ENCODE results near the gene TGFBR2.
A peak's percentile ranks its signal among the peaks of the same experiment; 100 is the strongest.

TGFBR2 gene

DNA sequence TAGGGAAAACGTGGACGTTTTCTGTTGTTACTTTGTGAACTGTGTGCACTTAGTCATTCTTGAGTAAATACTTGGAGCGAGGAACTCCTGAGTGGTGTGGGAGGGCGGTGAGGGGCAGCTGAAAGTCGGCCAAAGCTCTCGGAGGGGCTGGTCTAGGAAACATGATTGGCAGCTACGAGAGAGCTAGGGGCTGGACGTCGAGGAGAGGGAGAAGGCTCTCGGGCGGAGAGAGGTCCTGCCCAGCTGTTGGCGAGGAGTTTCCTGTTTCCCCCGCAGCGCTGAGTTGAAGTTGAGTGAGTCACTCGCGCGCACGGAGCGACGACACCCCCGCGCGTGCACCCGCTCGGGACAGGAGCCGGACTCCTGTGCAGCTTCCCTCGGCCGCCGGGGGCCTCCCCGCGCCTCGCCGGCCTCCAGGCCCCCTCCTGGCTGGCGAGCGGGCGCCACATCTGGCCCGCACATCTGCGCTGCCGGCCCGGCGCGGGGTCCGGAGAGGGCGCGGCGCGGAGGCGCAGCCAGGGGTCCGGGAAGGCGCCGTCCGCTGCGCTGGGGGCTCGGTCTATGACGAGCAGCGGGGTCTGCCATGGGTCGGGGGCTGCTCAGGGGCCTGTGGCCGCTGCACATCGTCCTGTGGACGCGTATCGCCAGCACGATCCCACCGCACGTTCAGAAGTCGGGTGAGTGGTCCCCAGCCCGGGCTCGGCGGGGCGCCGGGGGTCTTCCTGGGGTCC, at the start of gene TGFBR2:
TSS of gene TGFBR2 (plus strand) at position 301 of the 731 bp plus-strand sequence. CDS start at position 584, 283 bp downstream.
- peak; percentile 84 to 91 for DNase-seq

DNA sequence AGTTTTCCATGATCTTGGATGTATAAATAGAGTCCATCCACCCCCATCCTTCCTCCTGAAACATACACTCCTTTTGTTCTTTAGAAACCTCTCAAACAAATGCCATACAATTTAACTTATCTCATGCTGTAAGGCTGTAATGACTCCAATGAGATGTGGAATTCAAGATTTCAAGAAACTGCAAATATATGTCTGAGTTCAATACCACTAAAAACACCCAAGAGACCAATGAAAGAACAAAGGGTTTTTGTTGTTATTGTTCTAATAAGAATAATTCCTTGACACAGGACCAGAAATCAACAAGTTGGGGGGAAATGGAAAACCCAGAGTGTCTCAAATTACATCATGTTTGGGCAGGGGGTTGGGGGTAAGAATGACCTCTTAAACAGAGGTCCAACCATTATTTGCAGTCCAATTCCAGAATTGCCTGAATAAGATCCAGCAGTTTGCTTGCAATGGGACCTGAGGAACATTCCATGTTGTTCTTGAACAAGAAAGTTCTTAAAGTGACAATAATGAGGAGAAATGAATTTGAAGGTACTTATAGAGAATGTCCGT, 48.6 kb upstream of the TGFBR2 start:
- DNase-seq, result no peak

DNA sequence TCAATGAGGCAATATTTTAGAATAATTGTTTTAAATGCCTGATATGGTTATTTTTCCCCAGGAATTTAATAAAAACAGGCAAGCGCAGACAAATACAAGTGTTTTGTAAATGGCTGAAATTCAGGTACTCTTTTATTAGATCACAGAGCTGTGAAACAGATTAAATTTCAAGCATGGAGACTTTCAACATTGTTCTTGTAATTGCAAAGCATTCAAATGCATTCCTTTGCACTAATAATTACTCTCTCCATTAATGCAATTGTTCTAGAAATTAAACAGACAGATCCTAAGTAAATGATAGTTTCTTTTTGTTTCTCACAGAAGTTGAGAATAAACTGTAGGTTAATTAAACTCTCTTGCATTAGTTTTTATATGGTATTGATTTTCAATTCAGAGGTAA, 42.4 kb upstream of the TGFBR2 start:
- no peak for DNase-seq

DNA sequence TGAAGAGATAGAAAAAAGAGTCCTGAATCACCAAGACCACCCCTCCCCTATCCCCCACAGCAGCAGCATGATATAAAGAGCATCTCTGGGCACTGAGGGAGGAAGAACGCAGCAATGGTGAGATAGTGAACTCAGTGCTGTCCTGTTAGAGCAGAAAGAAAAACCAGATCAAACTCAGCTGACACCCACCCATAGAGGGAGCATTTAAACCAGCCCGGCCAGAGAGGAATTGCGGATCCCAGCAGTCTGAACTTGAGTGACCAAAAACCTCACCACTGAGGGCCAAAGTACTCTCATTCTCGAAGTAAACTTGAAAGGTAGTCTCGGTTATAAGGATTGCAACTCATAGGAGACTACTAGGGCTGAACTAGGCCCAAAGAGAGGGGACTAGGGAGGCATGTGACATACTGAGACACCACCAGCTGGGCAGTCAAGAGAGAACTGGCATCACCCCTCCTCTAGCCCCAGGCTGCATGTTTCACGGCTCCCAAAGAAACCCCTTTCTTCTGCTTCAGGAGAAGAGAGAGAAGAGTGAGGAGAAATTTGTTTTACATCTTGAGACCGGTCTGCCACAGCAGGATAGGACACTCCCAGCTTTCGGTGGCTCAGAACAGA, 39.2 kb upstream of the TGFBR2 start:
- DNase-seq, result no peak

DNA sequence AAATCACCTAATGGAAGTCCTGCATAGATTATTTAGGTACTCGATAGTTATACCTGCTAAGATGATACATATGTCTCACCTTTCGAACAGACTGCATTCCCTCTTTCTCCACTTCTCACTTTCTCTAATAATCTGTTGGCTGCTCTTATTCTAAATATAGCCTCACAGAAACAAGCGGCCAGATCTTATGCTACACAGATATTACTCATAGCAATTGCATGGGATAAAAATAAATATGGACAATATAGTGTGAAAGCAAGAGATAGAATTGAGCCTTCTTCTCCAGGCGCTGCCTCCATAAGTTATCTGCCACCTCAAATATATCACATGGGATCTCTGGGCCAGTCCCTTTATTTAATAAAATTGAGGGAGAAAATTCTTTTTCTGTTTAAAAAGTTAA, 29.5 kb upstream of the TGFBR2 start:
- no peak for DNase-seq

DNA sequence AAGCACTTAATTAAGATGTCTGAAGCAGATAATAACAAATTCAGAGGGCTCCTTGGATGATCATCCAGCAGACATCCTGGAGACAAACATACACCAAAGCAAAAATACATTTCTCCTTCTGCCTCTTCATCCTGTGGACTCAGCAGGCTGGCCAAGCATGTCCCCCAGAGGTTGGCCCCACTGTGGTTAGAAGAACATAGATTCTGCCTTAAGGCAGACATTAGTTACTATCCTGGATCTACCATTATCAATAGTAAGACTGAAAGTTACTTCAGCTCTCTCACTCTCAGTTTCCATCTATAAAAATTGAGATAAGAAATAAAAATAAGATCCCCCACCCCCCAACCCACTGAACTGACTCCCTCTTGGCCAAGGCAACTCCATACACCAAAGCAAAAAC, 28.6 kb upstream of the TGFBR2 start:
- DNase-seq, result no peak

DNA sequence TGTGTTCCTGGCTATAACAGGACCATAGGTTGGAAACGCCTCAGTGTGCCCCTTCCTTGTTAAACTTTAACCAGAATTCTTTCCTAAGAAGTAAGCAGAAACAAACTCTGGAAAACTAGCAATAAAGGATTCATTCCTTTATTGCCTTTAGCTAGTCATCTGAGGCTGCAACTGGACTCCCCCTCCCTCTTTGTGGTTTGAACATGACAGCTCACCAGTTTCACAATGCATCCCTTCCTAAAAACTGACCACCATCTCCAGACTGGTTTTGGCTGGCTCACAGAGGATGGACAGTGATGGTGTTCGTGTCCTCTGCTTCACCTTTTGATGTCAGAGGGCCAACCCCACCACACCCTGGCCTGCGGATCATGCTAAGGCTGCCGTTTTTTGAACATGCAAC, 27.9 kb upstream of the TGFBR2 start:
- peak in 1 of 2 donors; percentile 75 for DNase-seq

DNA sequence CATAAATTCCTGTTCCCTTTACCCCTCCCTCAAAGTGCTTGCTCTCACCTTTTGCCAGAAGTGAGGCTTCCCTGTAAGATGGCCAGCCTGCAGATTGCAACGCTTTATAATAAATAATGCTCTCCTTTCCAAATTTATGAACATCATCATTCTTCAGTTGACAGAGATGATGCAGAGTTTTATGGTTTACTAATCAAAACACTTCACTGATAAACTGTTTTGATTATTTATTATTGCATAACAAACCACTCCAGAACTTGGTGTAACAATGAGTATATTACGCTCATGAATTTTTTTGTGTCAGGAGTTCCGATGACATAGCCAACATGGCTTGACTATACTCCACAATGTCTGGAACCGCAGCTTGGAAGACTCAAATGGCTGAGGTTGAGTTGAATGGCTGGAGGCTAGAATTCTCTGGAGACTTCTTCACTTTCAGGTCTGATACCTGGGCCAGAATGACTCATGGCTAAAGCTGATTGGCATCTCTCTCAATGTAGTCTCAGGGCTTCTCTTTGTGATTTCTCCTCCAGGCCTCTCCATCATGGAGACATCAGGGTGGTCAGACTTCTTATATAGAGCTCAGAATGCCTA, 27.3 kb upstream of the TGFBR2 start:
- DNase-seq, result no peak

DNA sequence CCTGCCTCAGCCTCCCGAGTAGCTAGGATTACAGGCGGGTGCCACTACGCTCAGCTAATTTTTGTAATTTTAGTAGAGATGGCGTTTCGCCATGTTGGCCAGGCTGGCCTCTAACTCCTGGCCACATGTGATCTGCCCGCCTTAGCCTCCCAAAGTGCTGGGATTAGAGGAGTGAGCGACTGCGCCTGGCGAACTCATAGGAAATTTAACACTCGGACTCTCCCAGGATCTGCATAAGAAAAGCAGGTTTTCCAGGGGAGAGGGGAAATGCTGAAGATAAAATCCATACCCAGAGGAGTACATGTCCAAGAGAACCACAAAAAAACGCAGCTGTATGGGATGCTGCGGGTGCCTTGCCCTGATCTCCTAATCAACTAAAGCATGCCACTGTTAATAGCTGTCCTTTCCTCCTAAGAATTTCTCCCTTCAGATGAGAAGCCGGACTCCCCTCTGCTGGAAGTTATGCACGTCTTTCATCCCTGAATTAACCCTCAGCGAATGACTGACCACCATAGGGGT, 25.3 kb upstream of the TGFBR2 start:
- DNase-seq, result no peak

DNA sequence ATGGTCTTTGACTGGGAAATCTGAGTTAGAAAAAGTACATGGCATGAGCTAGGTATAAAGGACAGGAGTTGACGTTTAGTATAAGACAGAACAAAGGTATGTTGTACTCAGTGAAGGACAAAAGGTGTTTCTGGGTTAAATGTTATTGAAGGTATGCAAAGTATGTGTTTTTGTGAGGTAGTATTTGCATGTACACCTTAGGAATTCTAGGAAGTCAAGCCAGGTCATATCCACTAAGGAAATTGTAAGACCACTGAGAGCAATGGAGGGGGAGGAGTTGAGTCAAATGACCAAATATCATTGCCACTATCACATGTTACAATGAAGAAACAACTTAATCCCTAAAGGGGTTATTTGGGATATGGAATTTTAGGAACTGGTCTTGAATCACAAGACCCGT, 24.4 kb upstream of the TGFBR2 start:
- DNase-seq, result no peak

DNA sequence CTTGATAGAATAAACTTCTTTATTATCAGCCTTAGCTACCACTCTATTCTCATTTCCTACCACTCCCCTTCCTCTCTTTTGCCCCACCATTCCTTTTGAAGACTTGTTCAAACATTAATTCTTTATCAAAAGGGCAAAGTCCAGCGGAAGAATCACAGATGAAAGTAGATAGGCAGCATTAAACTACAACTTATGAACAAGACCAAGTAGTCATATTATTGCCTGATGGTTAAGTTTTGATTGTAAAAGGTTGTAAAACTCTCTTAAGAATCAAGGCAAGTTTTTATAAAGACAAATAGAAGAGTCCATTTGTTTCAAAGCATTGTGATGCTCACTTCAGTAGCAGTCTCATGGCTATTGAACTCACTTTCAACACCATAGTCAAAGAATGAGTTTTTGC, 22.4 kb upstream of the TGFBR2 start:
- DNase-seq, result no peak

DNA sequence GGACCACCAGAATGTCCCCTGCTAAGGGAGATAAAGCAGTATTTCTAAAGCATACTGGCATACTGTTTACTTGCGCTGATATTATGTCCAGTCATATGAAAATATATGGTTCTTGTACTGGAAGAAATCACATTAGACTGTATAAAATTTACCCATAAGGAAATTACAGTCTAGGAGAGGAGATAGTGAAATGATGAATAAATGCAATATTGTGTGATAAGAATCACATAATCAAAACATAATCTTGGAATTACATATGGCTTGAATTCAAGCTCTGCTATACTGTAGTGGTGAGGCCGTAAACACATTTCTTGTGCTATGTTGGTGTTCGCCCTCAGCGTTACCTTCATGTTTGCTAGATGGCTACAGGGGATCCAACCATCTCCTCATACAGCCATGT, 20.7 kb upstream of the TGFBR2 start:
- no peak for DNase-seq

DNA sequence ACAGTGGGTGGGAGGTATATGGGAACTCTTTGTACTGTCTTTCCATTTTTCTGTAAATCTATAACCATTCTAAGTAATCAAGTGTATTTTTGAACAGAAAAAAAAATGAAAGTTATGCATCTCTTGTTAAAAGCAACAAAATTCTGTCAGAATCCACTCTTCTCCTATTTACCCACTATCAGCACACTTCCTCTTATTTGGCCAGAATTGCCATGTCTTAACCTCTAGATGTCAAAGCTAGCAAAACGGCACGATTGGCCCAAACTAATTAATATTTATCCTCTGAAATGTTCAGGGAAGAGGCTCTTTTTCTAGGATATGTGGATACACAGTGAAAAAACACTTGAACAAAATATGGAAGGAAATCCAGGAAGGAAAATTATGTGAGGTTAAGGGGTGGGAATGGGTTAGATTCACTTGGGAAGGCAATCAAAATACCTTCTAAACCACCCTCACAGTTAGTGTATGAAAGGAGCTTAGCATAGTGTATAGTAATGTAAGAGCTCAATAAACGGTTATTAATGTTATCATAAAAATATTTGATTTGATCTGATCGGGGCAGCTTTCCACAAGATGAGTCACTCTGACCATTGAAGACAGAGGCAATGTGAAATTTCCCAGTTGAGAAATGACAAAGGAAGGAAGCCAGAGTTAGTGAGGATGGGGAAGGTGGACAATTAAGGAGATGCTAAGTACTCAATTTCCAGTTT, 20.1 kb upstream of the TGFBR2 start:
- DNase-seq, result no peak

DNA sequence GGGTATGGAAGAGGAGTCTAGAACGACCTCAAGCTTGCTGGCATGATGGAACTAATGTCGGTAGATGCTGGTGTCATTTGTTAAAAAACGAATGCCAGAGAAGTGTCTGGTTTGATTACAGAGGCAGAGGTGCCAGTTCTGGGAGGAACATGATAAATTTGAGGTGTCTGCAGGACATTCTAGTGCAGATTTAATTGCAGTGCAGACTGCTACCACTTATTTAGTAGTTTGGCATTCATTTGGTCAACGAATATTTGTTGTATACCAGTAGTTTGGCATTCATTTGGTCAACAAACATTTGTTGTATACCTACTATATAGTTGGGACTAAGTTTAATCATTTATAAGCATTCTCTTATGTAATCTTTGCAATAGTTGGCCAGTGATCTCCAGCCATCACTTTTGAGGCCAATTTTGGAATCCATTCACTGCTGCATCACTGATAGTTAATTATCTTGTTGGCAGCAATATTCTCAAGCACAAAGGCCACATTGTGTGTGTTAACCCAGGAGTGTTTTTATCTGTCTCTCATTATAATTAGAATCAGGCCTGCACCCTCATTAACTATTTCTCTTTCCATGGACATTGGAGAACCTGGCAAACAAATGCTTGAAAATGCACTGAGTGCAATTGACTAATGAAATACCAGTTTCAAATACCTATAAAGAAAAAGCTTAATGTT, 19.5 kb upstream of the TGFBR2 start:
- DNase-seq, result no peak

DNA sequence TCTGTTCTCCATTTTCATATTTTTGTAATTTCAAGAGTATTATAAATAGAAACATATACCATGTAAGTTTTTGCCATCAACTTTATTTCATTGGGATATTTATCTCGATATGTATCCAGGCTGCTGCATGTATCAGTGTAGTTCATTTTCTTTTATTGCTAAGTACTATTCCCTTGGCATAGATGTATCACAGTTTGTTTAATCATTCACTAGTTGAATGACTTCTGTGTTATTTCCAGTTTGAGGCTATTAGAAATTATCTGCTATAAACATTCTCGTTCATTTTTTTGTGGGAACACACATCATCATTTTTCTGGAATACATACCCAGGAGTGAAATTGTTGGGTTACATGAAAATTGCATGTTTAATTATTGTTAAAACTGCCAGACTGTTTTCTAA, 18.5 kb upstream of the TGFBR2 start:
- no peak for DNase-seq

DNA sequence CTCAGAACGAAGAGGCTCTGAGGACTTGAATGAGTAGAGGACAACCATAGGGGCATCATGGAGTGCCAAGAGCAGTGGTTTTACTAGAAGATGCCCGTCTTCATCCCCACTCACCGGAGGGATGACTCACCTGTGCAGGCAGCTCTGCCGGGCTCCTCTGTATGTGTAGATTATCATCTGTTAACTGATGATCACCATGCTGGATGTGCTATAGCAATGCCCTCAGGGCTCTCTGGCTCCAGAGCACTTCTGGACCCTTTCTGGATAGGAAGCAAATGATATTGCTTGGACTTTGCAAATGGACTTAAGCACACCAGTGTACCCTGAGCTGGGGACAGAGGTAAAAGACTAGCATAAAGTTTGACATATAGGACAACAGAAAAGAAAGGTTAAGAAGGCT, 10.2 kb upstream of the TGFBR2 start:
- DNase-seq, result no peak

DNA sequence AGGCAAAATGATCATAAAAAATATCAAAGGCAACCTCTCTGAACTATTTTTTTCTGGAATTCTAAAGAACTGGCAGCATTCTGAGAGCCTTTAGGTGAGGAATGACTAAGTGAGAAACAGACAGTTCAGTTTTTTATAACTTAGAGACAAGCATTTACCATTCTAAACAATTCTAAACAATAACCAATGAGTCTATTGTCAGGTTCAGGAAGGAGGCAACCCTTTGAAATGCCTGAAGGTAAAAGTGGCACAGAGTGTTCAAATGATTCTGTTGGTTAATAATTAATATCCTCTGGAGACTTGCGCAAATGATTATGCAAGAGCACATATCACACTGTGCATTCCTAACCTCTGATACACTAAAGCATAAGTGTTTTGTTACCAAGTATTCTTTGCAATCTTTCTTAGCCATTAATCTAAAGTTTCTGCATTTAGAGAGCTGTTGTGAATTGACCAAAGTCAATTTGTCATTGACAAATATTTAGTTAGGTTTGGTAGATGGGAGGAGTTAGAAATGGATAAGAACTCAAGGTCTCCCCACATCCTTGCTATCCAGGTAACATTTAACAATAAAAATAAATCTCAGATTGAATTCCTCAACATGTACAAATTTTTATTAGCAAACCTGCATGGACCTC, 9.2 kb upstream of the TGFBR2 start:
- DNase-seq, result no peak

DNA sequence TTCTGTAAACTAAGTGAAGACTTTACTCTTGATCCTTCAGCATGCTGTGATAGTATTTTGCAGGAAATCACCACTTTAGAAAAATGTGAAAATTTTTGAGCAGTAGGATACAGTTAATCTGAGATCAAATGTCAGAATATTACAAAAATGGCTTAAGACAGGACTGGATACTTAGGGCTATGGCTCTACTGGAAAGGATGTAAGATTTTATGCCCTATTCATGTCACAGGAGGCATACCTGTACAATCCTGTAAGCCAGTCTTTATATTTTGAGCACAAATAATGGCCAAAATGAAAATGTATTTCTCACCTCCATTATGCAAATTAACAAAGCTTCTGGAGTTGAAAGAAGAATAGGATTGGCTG, 8.6 kb upstream of the TGFBR2 start:
- DNase-seq, result no peak

DNA sequence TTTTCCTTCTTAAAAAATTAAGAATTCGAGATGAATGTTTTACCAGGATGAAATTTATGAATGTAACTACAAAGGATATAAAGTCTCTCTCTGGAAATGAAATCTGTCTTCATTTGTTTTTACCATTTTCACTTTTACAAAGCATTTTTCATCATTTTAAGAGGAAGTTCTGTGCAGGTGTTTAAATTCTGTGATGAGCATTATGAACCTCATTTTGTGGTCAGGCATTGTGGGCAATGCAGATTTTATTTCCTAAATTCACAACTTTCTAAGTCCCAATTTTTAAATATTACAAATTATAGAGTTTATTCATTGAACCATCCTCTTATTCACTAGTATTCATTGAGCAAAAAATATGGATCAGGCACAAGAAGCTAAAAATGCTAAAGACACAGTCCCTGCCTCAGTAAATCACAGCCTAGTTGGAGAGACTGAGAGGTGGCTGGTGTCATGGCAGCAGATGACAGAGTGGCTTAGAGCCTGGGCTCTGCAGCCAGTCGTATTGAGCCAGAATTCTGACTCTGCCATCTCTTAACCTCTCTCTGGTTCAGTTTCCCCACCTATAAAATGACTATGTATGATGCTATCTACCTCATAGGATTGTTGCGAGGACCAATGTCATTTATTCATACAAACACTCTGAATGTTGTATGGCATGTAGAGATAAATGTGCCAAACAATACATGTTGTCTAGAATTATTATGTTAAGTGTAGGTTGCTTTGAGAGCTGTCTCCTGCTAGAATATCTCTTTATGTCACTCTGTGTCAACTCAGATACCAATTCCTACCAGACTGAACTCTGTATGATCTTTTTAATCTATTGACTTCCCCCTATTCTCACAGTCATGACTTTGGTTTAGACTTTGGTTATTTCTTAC, 7.5 kb upstream of the TGFBR2 start:
- no peak for DNase-seq

DNA sequence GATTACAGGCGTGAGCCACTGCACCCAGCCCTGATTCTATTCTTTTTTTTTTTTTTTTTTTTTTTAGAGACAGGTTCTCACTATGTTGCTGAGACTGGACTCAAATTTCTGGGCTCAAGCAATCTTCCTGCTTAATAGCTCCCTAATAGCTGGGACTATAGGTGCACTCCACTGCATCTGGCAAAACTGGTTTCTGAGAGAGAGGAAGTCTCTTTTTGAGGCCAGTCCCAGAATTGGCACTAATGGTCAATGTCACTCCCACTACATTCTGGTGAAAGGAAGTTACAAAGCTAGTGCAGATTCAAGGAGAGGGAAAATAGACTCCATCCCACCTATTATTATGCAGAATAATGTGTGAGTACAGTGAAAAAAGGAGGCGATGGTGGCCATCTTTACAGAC, 5.8 kb upstream of the TGFBR2 start:
- DNase-seq, result no peak

DNA sequence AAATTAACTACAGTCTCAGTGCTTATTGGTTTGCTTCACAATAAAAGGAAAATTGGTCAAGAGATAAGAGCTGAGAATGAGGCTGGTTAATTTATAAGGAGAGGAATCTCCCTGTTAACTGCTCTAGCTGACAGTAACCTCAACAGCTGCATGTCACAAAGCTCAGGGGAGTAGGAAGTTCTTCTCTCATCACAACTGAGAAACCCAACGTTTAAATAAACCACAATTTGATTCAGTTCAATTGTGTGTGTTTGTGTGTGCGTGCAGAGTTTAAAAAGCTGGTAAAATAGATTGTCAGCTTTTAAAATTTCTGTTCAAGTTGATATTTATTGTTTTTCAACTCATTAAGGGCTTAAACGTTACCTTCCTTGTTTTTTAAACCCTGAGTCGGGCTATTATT, 3.5 kb upstream of the TGFBR2 start:
- no peak for DNase-seq

Data from CD4-positive, alpha-beta T cell treated with Interleukin-4 for 1 hour (primary cell).